HT-29 (cell line): ENCODE results near the gene RMI1. TPM values are rescaled to one million over a fixed set of nuclear protein-coding genes. Genes with fewer than 3 reads are reported as not detected.
A peak's percentile ranks its signal among the peaks of the same experiment; 100 is the strongest.
"Not testable (repeated sequence)": the region's sequence is repeated elsewhere in the genome, so short reads cannot be mapped to it uniquely, and the experiment has no call there.

ENCODE experiments used
- DNase-seq: peaks from one replicate; pipeline ENCODE4 v3.0.0-alpha.2; 2015; ENCODE audit warnings: low spot score
- total RNA-seq: library from RNA; depleted of rRNA; stranded (reverse); fragments of >200 nt; shearing (Covaris generic); gene quantifications from 2 replicates; pipeline ENCODE4 v1.2.3, GENCODE V29; 2014; rRNA removed

RMI1 gene
- total RNA-seq, result 2.2 and 2.4 TPM in 2 replicates

DNA sequence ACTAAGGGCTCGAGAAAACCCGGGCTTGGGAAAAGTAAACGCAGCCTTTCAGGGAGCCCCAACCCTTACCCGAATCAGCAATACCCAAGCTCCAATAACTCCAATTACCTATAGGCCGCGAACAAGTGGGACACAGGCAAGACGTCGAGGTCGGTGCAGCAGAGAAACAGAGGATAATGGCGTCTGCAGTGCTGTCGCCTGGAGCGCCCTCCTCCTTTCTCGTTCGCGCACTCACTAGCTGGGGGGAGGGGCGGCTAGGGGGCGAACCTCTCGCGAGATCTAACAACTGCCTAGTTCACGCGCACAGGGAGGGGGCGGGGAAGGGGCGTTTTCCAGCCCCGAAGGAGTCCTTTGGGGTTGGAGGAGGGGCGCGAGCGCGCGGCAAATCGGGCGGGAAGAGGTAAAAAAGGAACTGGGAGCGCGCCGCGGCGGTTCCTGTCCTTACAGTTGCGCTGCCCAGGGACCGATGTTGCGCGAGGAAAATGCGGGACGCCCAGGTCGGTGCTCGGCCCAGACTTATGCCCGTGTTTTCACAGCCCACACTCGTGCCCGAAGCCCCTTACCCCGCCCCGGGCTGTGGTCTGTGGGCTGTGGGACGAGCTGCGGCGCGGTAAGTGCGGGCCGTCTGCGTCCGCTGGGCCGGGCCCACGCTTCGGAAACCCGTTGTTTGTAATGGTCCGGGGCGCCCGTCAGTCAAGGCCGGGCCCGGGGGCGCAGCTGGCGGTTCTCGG is at the start of gene RMI1:
TSS of gene RMI1 (plus strand) at position 411 of the 731 bp plus-strand sequence. CDS start 20,182 bp downstream, outside the sequence.
- peak; percentile 98 for DNase-seq

DNA sequence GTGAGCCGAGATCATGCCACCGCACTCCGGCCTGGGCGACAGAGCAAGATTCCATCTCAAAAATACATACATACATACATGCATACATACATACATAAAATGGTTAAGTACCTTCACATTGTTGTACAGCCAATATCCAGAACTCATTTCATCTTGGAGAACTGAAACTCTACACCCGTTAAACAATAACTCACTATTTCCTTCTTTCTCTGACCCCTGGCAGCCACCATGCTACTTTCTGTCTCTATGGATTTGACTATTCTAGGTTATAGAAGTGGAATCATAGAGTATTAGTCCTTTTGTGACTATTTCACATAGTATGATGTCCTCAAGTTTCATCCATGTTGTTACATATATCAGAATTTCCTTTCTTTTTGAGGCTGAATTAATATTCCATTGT is 49.7 kb upstream of the RMI1 start:
- DNase-seq, result no peak

DNA sequence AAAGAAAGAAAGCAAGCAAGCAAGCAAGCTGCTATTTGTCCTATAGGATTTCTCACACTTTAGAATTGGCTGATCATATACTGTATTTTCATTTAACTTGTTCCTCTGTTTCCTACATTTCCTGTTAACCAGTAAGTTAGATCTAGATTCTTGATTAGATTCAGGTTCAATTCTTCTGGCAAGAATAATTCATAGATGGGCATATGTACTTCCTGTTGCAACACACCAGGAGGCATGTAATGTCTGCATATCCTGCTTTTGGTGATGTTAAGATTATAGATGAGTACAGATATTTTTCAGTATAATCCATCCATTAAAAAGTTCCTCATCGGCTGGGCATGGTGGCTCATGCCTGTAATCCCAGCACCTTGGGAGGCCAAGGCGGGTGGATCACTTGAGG is 48.6 kb upstream of the RMI1 start:
- no peak for DNase-seq

DNA sequence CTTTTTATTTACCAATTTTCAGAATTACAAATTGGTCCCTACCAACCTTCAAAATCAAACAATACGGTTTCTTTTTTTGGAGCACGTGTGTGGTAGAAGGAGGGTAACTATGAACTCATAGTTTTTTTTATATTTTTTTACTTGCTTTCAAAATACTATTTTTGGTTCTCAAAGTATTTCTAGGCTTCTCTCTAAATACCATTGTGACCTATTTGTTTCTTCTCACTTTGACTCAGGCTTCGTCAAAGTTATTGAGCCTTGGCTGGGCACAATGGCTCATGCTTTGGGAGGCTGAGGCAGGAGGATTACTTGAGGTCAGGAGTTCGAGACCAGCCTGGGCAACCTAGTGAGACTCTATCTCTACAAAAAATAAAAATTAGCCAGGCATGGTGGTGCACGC is 47.8 kb upstream of the RMI1 start:
- DNase-seq, result no peak

DNA sequence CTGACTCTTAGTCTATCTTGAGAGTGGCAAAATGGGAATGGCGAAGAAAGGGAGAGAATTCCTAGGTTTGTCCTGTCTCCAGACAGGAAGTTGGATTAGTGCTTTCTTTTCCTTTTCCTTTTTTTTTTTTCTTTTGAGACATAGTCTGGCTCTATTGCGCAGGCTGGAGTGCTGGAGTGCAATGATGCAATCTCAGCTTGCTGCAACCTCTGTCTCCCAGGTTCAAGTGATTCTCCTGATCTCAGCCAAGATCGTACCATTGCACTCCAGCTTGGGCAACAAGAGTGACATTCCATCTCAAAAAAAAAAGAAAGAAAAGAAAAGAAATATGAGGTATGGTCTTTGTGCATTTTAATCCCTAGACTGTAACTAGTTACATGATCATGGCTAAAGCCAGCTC is 46.8 kb upstream of the RMI1 start:
- no peak for DNase-seq

DNA sequence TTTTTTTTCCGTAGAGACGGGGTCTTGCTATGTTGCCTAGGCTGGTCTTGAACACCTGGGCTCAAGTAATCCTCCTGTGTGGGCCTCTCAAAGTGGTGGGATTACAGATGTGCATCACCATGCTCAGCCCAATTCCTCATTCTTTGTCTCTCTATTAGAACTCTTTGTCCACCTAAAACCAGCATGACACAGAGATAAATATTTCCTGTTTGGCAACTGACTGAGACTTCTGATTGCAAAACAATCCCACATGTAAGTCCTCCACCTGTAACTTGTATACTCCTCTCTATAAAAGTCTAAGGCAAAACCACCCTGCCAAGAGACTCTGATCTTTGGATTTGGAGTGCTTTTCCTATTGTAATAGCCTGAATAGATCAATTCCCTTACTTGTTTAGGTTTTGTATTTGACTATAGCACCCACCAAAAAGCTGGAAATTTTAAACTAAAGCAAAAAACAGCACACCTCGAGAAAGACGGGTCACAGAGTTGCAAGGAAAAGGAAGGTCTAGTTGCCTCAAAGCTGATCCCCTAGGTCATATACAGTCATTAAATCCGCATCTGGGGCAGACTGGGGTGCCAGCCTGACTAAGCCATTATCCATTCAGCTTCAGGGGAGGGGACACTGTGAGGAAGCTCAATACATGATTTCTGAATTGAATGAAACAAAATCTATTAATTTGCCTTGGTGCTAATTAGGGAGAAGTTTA is 45.9 kb upstream of the RMI1 start:
- peak; percentile 44 for DNase-seq

DNA sequence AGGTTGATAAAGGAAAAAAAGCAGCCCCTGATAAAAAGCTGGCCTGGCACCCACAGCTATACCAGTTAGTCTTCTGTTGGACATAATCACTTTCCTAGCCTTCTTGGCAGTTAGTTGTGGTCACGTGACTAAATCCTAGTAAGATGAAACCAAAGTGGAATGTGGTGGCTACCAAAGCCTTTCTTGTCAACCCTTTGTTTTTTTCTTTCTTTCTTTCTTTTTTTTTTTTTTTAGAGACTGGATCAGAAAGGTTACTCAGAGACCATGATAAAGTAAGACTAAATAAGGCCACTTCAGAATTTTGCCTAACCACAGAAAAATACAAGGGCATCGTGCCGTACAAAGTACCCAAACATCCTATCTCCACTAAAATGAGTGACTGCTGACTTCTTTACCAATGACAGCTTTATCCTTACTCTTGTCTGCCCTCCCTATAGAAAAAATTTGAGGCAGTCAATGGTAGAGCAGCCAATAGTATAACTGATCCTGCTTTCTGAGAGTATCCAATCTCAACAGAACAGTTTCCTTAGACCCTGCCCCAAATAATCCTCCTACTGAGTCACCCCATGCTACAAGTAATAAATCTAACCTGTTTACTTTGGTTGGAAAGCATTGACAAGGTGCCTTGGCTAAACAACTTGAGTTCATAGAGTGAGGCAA is 45.2 kb upstream of the RMI1 start:
- DNase-seq, result no peak

DNA sequence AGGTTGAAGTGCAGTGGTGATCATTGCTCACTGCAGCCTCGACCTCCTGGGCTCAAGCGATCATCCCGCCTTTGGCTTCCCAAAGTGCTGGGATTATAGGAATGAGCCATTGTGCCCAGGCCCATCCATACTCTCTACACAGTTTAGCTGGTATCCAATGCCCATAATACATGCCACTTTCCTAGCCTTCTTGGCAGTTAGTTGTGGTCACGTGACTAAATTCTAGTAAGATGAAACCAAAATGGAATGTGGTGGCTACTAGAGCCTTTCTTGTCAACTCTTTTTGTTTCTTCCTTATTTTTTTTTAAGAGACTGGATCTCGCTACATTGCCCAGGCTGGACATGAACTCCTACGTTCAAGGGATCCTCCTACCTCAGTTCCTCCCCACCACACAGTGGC is 44.1 kb upstream of the RMI1 start:
- DNase-seq, result no peak

DNA sequence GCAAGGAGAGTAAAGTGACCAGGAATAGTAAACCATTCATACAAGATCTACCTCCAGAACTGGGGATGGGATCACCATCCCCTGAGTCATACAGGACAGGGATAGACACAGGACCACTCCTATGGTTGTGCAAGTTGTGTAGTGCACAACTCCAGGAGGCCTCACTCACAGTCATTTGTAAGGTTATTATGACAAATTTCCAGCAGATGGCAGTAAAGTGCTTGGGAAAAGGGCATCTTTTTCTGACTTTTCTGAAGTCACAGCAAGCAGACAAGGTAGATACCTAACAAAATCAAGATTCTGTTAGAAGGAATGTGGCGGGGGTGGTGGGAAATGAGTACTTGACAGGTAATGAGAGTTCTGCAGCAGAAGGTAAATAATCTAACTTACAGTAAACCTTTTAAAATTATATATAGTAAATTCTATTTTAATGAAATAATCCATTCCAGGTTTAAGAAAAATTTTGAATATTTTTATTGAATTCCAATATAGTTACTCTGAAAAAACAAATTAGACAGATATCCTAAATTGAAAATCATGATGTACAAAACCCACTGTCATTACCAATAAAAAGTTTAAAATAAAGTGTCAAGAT is 42.6 kb upstream of the RMI1 start:
- peak; percentile 81 for DNase-seq

DNA sequence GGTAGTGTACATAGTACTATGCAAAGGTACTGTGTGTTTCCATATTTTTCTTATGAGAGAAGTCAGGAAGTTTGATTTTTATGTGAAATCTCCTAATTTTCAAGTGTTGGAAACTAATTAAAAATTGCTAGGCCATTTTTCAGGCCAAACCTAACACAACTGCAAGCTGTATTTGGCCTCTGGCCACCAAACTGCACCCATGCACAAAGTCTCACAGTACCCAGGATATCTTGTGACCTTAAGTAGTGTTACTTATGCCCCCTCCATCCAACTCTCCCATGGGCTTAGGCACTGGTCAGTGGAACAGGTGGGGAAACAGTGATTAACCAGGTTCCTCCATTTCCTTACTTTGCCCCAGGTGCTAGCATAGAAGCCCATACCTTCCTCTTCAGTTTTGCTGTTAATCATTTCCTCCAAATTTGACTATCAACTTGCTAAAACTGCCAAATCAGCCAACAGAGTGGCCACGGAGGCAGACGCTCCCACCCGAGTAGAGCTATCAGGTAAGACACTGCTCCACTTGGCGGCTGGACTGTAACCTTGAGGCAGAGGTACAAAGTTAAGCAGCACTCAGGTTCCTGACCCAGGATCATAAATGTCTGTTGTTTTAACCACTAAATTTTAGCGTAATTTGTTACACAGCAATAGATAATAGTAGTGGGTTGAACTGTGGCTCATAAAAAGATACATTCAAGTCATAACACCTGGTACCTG is 39.9 kb upstream of the RMI1 start:
- DNase-seq, result no peak

DNA sequence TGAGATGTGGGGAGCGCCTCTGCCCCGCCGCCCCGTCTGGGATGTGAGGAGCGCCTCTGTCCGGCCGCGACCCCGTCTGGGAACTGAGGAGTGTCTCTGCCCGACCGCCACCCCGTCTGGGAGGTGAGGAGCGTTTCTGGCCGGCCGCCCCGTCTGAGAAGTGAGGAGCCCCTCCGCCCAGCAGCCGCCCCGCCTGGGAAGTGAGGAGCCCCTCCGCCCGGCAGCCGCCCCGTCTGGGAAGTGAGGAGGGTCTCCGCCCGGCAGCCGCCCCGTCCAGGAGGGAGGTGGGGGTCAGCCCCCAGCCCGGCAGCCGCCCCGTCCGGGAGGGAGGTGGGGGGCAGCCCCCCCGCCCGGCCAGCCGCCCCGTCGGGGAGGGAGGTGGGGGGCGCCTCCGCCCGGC is 32.5 kb upstream of the RMI1 start:
- DNase-seq, result not testable (repeated sequence)

DNA sequence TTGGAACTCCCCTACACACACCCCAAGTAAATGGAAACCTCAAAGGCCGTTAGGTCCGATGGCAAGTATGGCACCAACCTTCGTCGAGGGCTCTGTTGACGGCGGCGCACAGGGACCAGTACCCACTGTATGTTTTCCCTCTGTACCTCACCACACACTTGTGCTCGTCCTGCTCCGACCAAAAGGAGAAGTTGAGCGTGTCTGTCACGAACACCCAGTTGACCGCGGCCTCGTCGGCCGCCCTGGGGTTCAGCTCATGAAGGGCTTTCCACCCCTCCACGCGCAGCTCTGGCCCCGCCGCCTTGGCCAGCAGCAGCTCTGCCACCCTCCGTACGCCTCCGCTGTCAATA is 24.5 kb upstream of the RMI1 start:
- DNase-seq, result no peak

DNA sequence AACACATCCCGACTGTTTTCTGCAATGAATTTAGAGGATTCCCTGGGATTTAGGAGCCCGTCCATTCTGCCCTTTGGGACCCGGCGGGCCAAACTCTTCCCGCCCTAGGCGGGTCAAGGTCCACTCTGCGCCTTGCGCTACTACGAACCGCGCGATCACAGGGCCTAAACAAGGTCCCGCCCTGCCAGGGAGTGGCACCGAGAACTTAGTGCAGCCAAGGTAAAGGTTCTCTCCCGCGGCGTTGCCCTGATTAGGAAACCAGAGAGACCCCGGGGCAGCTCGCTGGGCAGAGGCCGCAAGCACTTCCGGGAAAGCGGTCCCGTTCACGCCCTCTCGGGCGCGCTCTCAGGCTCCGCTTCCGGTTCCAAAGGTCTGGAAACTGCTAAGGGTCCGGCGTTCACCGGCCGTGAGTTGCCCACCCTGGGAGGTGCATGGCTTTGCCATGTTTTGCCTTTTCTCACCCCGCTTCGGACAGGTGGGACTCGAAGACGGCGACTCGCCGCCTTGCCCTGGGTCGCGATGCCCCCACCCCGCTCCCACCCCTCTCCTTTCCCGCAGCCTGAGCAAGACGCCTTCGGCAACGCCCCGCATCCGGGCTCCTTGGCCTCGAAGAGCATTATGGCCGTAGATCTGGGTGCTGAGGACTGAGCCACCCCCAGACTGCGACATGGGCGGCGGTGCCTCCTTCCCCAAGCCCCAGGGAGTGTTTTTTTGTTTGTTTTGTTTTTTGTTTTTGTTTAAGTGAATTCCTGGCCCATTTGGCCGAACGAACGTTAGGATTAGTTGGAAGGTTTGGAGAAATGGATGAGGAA is 24.0 kb upstream of the RMI1 start:
- peak; percentile 88 for DNase-seq

DNA sequence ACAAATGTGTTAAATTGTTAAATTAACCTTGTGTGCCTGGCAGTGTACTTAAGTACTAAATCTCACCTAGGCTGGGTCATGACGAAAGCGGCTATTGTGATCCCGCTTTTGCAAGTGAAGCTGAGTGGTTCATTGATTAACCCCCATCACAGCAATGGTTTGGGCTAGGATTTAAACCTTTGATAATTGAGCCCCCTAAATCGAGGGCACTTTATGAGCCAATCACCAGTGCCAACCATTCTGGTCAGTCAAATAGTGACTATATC is 23.4 kb upstream of the RMI1 start:
- no peak for DNase-seq

DNA sequence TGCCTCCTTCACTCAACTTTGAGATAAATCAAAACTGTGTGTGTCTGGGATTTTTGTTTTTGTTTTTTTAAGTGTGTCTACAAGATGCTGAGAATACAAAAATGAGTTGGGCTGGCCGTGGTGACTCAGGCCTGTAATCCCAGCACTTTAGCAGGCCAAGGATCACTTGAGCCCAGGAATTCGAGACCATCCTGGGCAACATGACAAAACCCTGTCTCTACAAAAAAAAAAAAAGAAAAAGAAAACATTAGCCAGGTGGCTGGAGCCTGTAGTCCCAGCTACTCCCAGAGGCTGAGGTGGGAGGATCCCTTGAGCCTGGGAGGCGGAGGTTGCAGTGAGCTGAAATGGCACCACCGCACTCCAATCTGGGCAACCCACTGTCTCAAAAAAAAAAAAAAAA is 21.5 kb upstream of the RMI1 start:
- DNase-seq, result no peak

DNA sequence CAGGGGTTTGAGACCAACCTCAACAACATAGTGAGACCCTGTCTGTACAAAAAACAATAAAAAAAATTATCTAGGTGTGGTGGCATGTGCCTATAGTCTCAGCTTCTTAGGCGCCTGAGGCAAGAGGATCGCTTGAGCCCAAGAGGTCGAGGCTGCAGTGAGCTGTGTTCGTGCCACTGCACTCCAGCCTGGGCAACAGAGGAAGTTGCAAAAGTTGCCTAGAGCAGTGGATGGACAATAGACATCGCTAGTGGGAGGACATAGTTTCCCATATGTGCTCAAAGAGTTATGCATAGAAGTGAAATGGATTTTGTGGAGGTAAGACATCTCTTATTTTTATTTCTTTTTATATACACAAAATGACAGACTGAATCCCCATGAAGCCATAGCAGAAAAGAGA is 19.6 kb upstream of the RMI1 start:
- no peak for DNase-seq

DNA sequence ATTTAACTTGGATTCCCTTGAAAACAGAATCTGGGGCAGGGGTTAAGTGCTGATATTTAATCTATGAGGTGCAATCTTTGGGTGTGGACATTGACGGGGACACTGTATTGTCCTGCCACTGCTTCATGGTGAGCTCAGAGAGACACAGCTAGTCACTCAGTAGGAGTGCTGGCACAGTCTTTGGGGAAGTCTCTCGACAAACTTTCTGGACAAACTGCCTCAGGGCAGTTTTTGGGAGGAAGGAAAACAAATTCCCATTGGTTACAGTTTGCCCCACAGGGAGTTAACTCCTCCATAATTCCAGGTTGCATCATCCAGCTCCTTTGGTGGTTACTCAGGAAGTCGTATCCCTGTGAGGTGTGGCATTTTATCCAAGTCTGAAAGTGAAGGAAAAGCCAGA is 18.4 kb upstream of the RMI1 start:
- DNase-seq, result no peak

DNA sequence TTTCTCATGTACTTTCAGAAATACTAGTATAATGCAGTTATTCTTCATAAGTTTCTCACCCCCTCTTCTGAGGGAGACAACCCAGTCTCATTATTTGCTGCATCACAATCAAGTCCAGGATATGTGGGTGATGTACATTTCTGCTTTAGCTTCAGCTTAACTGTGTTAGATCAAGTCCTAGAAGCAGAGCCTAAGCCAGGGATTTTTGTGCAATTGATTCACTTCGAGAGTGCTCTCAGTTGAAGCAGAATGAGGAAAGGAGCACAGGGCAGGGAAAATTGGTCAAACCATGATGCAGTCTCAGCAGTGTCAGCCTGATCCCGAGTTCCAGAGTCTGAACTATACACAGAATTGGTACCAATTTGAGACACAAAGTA is 15.6 kb upstream of the RMI1 start:
- DNase-seq, result peak; percentile 33

DNA sequence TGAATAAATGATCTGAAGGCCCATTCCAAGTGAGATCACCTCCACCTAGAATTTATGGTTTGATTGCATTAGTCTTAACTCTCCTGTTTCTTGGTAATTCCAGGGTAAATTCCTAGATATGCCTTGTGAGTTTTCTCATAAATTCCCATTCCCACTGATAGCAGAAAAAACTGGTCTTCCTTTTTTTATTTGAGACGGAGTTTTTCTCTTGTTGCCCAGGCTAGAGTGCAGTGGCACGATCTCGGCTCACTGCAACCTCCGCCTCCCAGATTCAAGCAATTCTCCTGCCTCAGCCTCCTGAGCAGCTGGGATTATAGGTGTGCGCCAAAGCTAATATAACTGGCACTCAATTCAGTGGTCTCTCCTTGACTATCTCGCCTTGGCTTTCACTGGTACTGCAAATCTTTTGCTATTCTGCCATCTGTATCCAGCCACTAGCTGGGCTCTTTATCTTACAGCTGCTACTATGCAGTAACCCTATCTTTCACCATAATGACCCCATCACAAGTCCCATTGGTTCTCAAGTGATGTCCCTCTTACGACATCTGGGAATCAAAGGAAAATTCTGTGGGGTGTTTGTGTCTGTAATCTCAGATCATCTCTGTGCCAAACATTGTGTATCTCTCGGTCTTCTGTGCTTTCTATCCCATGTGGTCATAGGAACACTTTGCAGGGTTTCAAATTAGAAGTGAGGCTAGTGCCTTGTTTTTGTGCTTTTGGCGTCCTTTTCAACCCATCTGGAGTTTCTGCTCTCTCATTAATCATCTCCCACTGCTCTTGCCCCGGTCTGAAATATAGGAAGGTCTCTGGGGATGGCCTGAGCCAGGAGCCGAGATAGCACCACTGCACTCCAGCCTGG is 15.0 kb upstream of the RMI1 start:
- DNase-seq, result peak; percentile 40

DNA sequence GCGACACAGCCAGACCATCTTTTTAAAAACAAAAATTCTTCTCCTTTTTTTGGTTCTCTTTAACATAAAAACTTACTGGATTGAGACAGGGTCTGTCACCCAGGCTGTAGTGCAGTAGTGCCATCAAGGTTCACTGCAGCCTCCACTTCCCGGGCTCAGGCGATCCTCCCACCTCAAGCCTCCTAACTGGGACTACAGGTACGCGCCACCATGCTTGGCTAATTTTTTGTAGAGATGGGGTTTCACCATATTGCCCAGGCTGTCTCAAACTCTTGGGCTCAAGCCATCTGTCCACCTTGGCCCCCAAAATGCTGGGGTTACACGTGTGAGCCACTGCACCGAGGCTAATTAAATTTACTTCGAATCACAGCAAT is 14.4 kb upstream of the RMI1 start:
- no peak for DNase-seq
